K562 (cell line): ENCODE results near the gene KXD1. TPM values are rescaled to one million over a fixed set of nuclear protein-coding genes. Genes with fewer than 3 reads are reported as not detected.

Experiments used
- CEBPB ChIP-seq: fragments of 450-650 bp; IDR thresholded peaks from 2 replicates; pipeline ENCODE4 v1.6.1; 2016; ENCODE audit warnings: missing genetic modification characterization, missing compliant biosample characterization
- CREM ChIP-seq: IDR thresholded peaks from 2 replicates; pipeline ENCODE4 v1.6.1; 2014; ENCODE audit warnings: antibody characterized with exemption, low read depth
- FOXA1 ChIP-seq: fragments of 450-650 bp; IDR thresholded peaks from 2 replicates; pipeline ENCODE4 v1.6.1; 2016; ENCODE audit warnings: mild to moderate bottlenecking, borderline replicate concordance
- FOXJ2 ChIP-seq: fragments of 200-800 bp; sonication (Bioruptor generic); IDR thresholded peaks from 2 replicates; pipeline ENCODE4 v1.6.1; 2016; ENCODE audit warnings: missing genetic modification characterization, missing compliant biosample characterization
- KDM1A ChIP-seq, 2 experiments: fragments of 450-650 bp; IDR thresholded peaks; 2 replicates each; pipeline ENCODE4 v1.6.1; 2016; ENCODE audit warnings: mild to moderate bottlenecking in 2 of 2
- MYC ChIP-seq, 2 experiments: fragments of 250-450 bp in 1 of 2; sonication (Bioruptor Pico) in 1 of 2; IDR thresholded peaks; 2 replicates each; pipeline versions ENCODE4 v1.5.1 to v1.6.1; 2012 to 2021; ENCODE audit warnings: low read depth in 2 of 2, borderline replicate concordance in 1 of 2, improper control_type of control experiment in 1 of 2, low read length in 1 of 2, mild to moderate bottlenecking in 1 of 2, moderate library complexity in 1 of 2
- NEUROD1 ChIP-seq: fragments of 150-350 bp; IDR thresholded peaks from 2 replicates; pipeline ENCODE4 v1.6.1; 2014; ENCODE audit warnings: borderline replicate concordance, low read length, low read depth; ENCODE audit not compliant: partially characterized antibody
- NFIC ChIP-seq: fragments of 450-650 bp; IDR thresholded peaks from 2 replicates; pipeline ENCODE4 v1.6.1; 2017; ENCODE audit warnings: mild to moderate bottlenecking, inconsistent platforms
- PHF20 ChIP-seq: fragments of 450-650 bp; IDR thresholded peaks from 2 replicates; pipeline ENCODE4 v1.6.1; 2018; ENCODE audit not compliant: partially characterized antibody
- RBFOX2 ChIP-seq: fragments of 200-400 bp; formaldehyde crosslinking; IDR thresholded peaks from 2 replicates; pipeline ENCODE4 v1.6.1; 2017; ENCODE audit warnings: low read depth, mild to moderate bottlenecking, low read length, moderate library complexity
- SMAD2 ChIP-seq: fragments of 150-350 bp; IDR thresholded peaks from 2 replicates; pipeline ENCODE4 v1.6.1; 2014; ENCODE audit warnings: low read depth, mild to moderate bottlenecking, low read length
- SMAD4 ChIP-seq: fragments of 250-450 bp; sonication (Bioruptor Pico); conservative IDR thresholded peaks from 2 replicates; pipeline ENCODE4 v1.8.0; 2021; ENCODE audit warnings: inconsistent platforms, mild to moderate bottlenecking, moderate library complexity
- TAF9B ChIP-seq: fragments of 450-650 bp; IDR thresholded peaks from 2 replicates; pipeline ENCODE4 v1.6.1; 2018; ENCODE audit warnings: mild to moderate bottlenecking; ENCODE audit not compliant: partially characterized antibody
- TARDBP ChIP-seq: fragments of 450-650 bp; IDR thresholded peaks from 2 replicates; pipeline ENCODE4 v1.6.1; 2016
- ZNF143 ChIP-seq: sonication (generic); formaldehyde crosslinking; IDR thresholded peaks from 2 replicates; pipeline ENCODE4 v1.9.0; 2022; ENCODE audit warnings: mild to moderate bottlenecking, missing genetic modification reagents
- ZNF282 ChIP-seq: sonication (generic); formaldehyde crosslinking; IDR thresholded peaks from 2 replicates; pipeline ENCODE4 v1.8.1; 2023; ENCODE audit warnings: missing genetic modification reagents
- ZNF41 ChIP-seq: fragments of 250-450 bp; sonication (Bioruptor Pico); conservative IDR thresholded peaks from 2 replicates; pipeline ENCODE4 v1.4.0; 2020; ENCODE audit warnings: mild to moderate bottlenecking
- polyA plus RNA-seq, 8 experiments: library from polyadenylated mRNA; depleted of rRNA in 4 of 8; stranded (reverse) in 5 of 8; unstranded in 3 of 8; fragments of >200 nt; fragmentation: Nextera tagmentation in 2 of 8; fragmentation: Illumina TruSeq in 1 of 8; extraction: Ambion mirVana in 2 of 8; extraction: Trizol in 1 of 8; gene quantifications; 2 replicates each; pipeline versions ENCODE4 v1.2.1 to v1.2.3, GENCODE V29; 2011 to 2014; ENCODE audit warnings: inconsistent platforms in 1 of 8, missing spikeins in 1 of 8
- total RNA-seq, 7 experiments: library from RNA; depleted of rRNA in 6 of 7; stranded (reverse); fragments of >200 nt in 6 of 7; fragmentation: Illumina TruSeq in 2 of 7; extraction: Trizol in 2 of 7; gene quantifications; 2 replicates each; pipeline versions ENCODE4 v1.2.1 to v1.2.3, GENCODE V29; 2011 to 2021; ENCODE audit warnings: low replicate concordance in 1 of 7
- TF ChIP-seq, protein P1 (sequence below): fragments of 150-350 bp; IDR thresholded peaks from 2 replicates; pipeline ENCODE4 v1.6.1; 2014; ENCODE audit warnings: low read depth, mild to moderate bottlenecking, low read length, borderline replicate concordance
- TF ChIP-seq, protein P2 (sequence below), 2 experiments: fragments of 450-650 bp in 1 of 2; sonication (generic) in 1 of 2; formaldehyde crosslinking in 1 of 2; IDR thresholded peaks in 1 of 2; conservative IDR thresholded peaks in 1 of 2; 2 replicates each; pipeline versions ENCODE4 v1.6.1 to v1.8.1; 2016 to 2023; ENCODE audit warnings: mild to moderate bottlenecking in 2 of 2, moderate library complexity in 2 of 2, inconsistent platforms in 1 of 2, missing genetic modification reagents in 1 of 2
- TF ChIP-seq, protein P3 (sequence below): fragments of 450-650 bp; conservative IDR thresholded peaks from 2 replicates; pipeline ENCODE4 v1.6.1; 2016; ENCODE audit warnings: missing genetic modification characterization, low read depth, mild to moderate bottlenecking, missing compliant biosample characterization, moderate library complexity
- TF ChIP-seq, protein P4 (sequence below): sonication (generic); formaldehyde crosslinking; IDR thresholded peaks from 2 replicates; pipeline ENCODE4 v1.8.0; 2022; ENCODE audit warnings: missing genetic modification reagents, mild to moderate bottlenecking, moderate library complexity, borderline replicate concordance

The KXD1 gene
- total and polyA plus RNA-seq, 9 of the 15 experiments (the other 6 are each of a cell fraction or from before 2014, with no cell fraction given): 21.9 to 210 (median 118) TPM

DNA sequence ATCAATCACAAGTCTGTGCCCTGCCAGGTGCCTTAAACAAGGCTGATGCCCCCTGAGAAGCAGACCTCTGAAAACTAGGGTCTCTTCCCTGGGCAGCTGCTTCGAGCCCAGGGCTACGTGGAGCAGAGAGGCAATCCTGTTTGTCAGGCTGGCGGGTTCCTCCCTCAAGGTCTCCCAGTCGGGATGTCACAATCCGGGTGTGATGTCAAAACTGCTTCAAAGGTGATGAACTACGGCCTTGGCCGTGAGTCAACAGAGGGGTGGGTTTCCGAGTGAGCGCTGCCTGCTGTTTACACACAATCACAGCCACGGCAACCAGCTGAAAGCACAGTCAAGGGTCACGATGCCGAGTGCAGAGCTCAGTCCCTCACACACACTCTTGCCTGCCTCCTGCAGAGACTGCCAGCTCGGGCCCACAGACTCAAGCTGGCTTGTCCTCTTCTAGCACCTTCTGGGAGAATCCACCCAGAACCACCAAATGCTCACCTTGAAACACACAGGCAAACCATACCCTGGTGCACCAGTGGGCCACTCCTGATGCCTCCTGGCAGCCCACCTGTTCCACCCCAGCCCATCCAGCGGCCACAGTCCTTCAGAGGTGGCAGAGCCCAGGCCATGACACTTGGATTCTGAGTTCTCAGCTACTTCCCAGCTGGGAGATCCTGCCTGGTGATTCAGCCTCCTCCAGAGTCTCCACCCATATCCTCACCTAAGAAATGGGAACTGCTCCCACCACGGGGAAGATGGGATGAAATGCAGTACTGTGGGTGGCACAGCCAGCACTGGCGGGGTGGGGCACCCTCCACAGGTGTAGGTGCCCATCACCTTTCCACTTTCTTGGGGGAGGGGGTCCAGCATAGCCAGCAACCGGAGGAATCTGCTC, 42.6 kb upstream of the KXD1 start (continued):
- TF ChIP-seq, protein P1, sequence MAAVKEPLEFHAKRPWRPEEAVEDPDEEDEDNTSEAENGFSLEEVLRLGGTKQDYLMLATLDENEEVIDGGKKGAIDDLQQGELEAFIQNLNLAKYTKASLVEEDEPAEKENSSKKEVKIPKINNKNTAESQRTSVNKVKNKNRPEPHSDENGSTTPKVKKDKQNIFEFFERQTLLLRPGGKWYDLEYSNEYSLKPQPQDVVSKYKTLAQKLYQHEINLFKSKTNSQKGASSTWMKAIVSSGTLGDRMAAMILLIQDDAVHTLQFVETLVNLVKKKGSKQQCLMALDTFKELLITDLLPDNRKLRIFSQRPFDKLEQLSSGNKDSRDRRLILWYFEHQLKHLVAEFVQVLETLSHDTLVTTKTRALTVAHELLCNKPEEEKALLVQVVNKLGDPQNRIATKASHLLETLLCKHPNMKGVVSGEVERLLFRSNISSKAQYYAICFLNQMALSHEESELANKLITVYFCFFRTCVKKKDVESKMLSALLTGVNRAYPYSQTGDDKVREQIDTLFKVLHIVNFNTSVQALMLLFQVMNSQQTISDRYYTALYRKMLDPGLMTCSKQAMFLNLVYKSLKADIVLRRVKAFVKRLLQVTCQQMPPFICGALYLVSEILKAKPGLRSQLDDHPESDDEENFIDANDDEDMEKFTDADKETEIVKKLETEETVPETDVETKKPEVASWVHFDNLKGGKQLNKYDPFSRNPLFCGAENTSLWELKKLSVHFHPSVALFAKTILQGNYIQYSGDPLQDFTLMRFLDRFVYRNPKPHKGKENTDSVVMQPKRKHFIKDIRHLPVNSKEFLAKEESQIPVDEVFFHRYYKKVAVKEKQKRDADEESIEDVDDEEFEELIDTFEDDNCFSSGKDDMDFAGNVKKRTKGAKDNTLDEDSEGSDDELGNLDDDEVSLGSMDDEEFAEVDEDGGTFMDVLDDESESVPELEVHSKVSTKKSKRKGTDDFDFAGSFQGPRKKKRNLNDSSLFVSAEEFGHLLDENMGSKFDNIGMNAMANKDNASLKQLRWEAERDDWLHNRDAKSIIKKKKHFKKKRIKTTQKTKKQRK: no peak
- no peak for TF ChIP-seq ZNF143 (CRISPR knock-in tag)
- TF ChIP-seq CEBPB: peak; percentile 81
- no peak for TF ChIP-seq FOXA1
- TF ChIP-seq, protein P2, sequence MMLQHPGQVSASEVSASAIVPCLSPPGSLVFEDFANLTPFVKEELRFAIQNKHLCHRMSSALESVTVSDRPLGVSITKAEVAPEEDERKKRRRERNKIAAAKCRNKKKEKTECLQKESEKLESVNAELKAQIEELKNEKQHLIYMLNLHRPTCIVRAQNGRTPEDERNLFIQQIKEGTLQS (IDR thresholded peaks at IDR 0.05): peak; percentile 27; the same call in 1 of the 2 replicates
- TF ChIP-seq, protein P2 (CRISPR knock-in tag; conservative IDR thresholded peaks at IDR 0.05): no peak
- no peak for TF ChIP-seq MYC (IDR thresholded peaks at IDR 0.05; ENCODE audit: low read depth, low read length)
- no peak for TF ChIP-seq MYC (CRISPR knock-in tag; IDR thresholded peaks at IDR 0.05; ENCODE audit: borderline replicate concordance, low read depth)
- TF ChIP-seq, protein P3, sequence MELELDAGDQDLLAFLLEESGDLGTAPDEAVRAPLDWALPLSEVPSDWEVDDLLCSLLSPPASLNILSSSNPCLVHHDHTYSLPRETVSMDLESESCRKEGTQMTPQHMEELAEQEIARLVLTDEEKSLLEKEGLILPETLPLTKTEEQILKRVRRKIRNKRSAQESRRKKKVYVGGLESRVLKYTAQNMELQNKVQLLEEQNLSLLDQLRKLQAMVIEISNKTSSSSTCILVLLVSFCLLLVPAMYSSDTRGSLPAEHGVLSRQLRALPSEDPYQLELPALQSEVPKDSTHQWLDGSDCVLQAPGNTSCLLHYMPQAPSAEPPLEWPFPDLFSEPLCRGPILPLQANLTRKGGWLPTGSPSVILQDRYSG (tag): no peak
- TF ChIP-seq NEUROD1: no peak
- TF ChIP-seq ZNF282 (CRISPR knock-in tag): no peak
- no peak for TF ChIP-seq SMAD2
- TF ChIP-seq TAF9B: no peak
- TF ChIP-seq TARDBP: no peak
- TF ChIP-seq SMAD4 (CRISPR knock-in tag): no peak
- TF ChIP-seq FOXJ2 (tag): peak; percentile 51; the same call in 1 of the 2 replicates
- no peak for TF ChIP-seq PHF20
- TF ChIP-seq KDM1A (IDR thresholded peaks at IDR 0.05): peak in 1 of 2 experiments; percentile 69; a peak in 3 of 4 replicates
- TF ChIP-seq, protein P4, sequence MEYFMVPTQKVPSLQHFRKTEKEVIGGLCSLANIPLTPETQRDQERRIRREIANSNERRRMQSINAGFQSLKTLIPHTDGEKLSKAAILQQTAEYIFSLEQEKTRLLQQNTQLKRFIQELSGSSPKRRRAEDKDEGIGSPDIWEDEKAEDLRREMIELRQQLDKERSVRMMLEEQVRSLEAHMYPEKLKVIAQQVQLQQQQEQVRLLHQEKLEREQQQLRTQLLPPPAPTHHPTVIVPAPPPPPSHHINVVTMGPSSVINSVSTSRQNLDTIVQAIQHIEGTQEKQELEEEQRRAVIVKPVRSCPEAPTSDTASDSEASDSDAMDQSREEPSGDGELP (CRISPR knock-in tag): peak; percentile 36; the same call in 1 of the 2 replicates
- no peak for TF ChIP-seq ZNF41
- TF ChIP-seq CREM: peak; percentile 76
- TF ChIP-seq NFIC: peak; percentile 33; the same call in 1 of the 2 replicates
- TF ChIP-seq RBFOX2: peak; percentile 29; the same call in 1 of the 2 replicates
